Hematopoietic multipotent progenitor cell (in vitro differentiated cells): ENCODE measurements around the gene MPDU1. TPM values are rescaled to one million over a fixed set of nuclear protein-coding genes. Genes with fewer than 3 reads are reported as not detected.

Experiments used
- small RNA-seq: library from RNA; depleted of rRNA; stranded (forward); fragments of <200 nt; gene quantifications from one replicate; pipeline ENCODE3, GENCODE V24; 2012
- total RNA-seq: library from RNA; depleted of rRNA; stranded (reverse); fragments of >200 nt; gene quantifications from one replicate; pipeline ENCODE4 v1.2.3, GENCODE V29; 2012

The MPDU1 gene
- total RNA-seq, 1 donor, result 118 TPM

Small RNA genes within 50 kb of the gene (small RNA-seq; reads per million reads assigned to genes)
- gene CD68 (not detected), gene RF00019 (not detected), gene SNORA48 (not detected), gene SNORD10 (not detected)

Other genes with a start within 250 kb of the MPDU1 start
- 109 TPM for gene ACAP1, start 247.3 kb upstream of the MPDU1 start, total RNA-seq
- gene KCTD11, start 231.7 kb upstream of the MPDU1 start, total RNA-seq, result 5.1 TPM
- not detected for gene TMEM95, start 228.7 kb upstream of the MPDU1 start, total RNA-seq
- gene TNK1, start 202.8 kb upstream of the MPDU1 start, total RNA-seq, result 4.3 TPM
- gene PLSCR3, start 189.3 kb upstream of the MPDU1 start, total RNA-seq, result 26.9 TPM
- gene TMEM256, start 179.8 kb upstream of the MPDU1 start, total RNA-seq, result 141 TPM
- 6.7 TPM for gene NLGN2, start 176.0 kb upstream of the MPDU1 start, total RNA-seq
- gene SPEM1, start 163.5 kb upstream of the MPDU1 start, total RNA-seq, result not detected
- under 0.01 TPM for gene SPEM2, start 158.2 kb upstream of the MPDU1 start, total RNA-seq
- not detected for gene SPEM3, start 155.0 kb upstream of the MPDU1 start, total RNA-seq
- 17.0 TPM for gene TMEM102, start 148.4 kb upstream of the MPDU1 start, total RNA-seq
- 0.54 TPM for gene FGF11, start 144.3 kb upstream of the MPDU1 start, total RNA-seq
- gene CHRNB1, start 138.8 kb upstream of the MPDU1 start, total RNA-seq, result 26.1 TPM
- gene ZBTB4, start 104.2 kb upstream of the MPDU1 start, total RNA-seq, result 17.8 TPM
- not detected for gene SLC35G6, start 102.4 kb upstream of the MPDU1 start, total RNA-seq
- gene POLR2A, start 99.5 kb upstream of the MPDU1 start, total RNA-seq, result 234 TPM
- gene TNFSF12, start 34.8 kb upstream of the MPDU1 start, total RNA-seq, result 11.0 TPM
- 15.3 TPM for gene TNFSF13, start 25.1 kb upstream of the MPDU1 start, total RNA-seq
- 50.1 TPM for gene SENP3, start 21.9 kb upstream of the MPDU1 start, total RNA-seq
- gene CD68, start 4.2 kb upstream of the MPDU1 start, total RNA-seq, result 16.4 TPM
- 0.81 TPM for gene SOX15, start 6.2 kb downstream of the MPDU1 start, total RNA-seq
- 22.6 TPM for gene FXR2, start 31.0 kb downstream of the MPDU1 start, total RNA-seq
- 14.0 TPM for gene SAT2, start 44.0 kb downstream of the MPDU1 start, total RNA-seq
- gene SHBG, start 46.3 kb downstream of the MPDU1 start, total RNA-seq, result not detected
- gene ATP1B2, start 67.1 kb downstream of the MPDU1 start, total RNA-seq, result not detected
- gene TP53, start 103.6 kb downstream of the MPDU1 start, total RNA-seq, result 72.4 TPM
- gene WRAP53, start 104.6 kb downstream of the MPDU1 start, total RNA-seq, result 14.5 TPM
- gene EFNB3, start 121.3 kb downstream of the MPDU1 start, total RNA-seq, result under 0.01 TPM
- gene DNAH2, start 133.9 kb downstream of the MPDU1 start, total RNA-seq, result under 0.01 TPM